HEK293 (cell line): Measurements from ENCODE around the gene ZNF830.

Experiments
- CTCF ChIA-PET: fragments of 350-600 bp; formaldehyde crosslinking; extraction: SDS; loops from one replicate; lab custom pipeline; 2021; ENCODE audit warnings: antibody characterized with exemption; lab: Yijun Ruan, JAX
- POLR2A ChIA-PET: fragments of 300-600 bp; formaldehyde crosslinking; extraction: SDS; loops from one replicate; lab custom pipeline; 2020; ENCODE audit warnings: antibody characterized with exemption, inconsistent platforms; lab: Yijun Ruan, JAX
- H3K27ac ChIP-seq: fragments of 200-500 bp; sonication (Bioruptor generic); 2 replicates; pipeline ENCODE4 v1.5.1; 2014; ENCODE audit warnings: low read depth, low read length, control low read depth, inconsistent platforms; ENCODE audit errors: extremely low read depth
- H3K36me3 ChIP-seq, 2 experiments: fragments of 200-500 bp in 1 of 2; sonication (Bioruptor generic) in 1 of 2; 1 replicate in 1 of 2; 2 replicates in 1 of 2; pipeline ENCODE4 v1.5.1; 2014 to 2017; ENCODE audit warnings: inconsistent platforms in 2 of 2, low read length in 2 of 2; ENCODE audit not compliant: control insufficient read depth in 2 of 2, insufficient read depth in 1 of 2
- H3K4me1 ChIP-seq: fragments of 200-500 bp; sonication (Bioruptor generic); 2 replicates; pipeline ENCODE4 v1.5.1; 2014; ENCODE audit warnings: mild to moderate bottlenecking, low read length, inconsistent platforms; ENCODE audit not compliant: control insufficient read depth, insufficient read depth
- H3K4me3 ChIP-seq: 2 replicates; pipeline ENCODE4 v1.5.1; 2011; ENCODE audit warnings: low read depth, mild to moderate bottlenecking, control low read depth, low read length, moderate library complexity
- H3K9me3 ChIP-seq: fragments of 200-500 bp; sonication (Bioruptor generic); 2 replicates; pipeline ENCODE4 v1.5.1; 2014; ENCODE audit warnings: low read depth, low read length, inconsistent platforms; ENCODE audit not compliant: control insufficient read depth, insufficient read depth
- EGR2 ChIP-seq: fragments of 450-650 bp; formaldehyde crosslinking; IDR thresholded peaks from 2 replicates; pipeline ENCODE4 v1.5.1; 2016; ENCODE audit warnings: low read depth, missing biosample characterization, missing genetic modification characterization
- FEZF1 ChIP-seq: fragments of 450-650 bp; formaldehyde crosslinking; IDR thresholded peaks from 2 replicates; pipeline ENCODE4 v1.5.1; 2016; ENCODE audit warnings: missing biosample characterization, missing genetic modification characterization
- SETDB1 ChIP-seq: IDR thresholded peaks from one replicate; pipeline ENCODE4 v1.6.1; 2017; ENCODE audit warnings: mild to moderate bottlenecking, low read length, moderate library complexity, mixed read lengths; ENCODE audit not compliant: insufficient read length
- SP7 ChIP-seq: fragments of 450-650 bp; formaldehyde crosslinking; IDR thresholded peaks from 2 replicates; pipeline ENCODE4 v1.5.1; 2016; ENCODE audit warnings: missing biosample characterization, missing genetic modification characterization
- ZFP41 ChIP-seq: fragments of 450-650 bp; formaldehyde crosslinking; IDR thresholded peaks from 2 replicates; pipeline ENCODE4 v1.5.1; 2016; ENCODE audit warnings: missing biosample characterization, missing genetic modification characterization, borderline replicate concordance
- ZNF211 ChIP-seq: fragments of 450-650 bp; formaldehyde crosslinking; IDR thresholded peaks from 2 replicates; pipeline ENCODE4 v1.5.1; 2016; ENCODE audit warnings: low read depth, missing biosample characterization, missing genetic modification characterization
- ZNF23 ChIP-seq: fragments of 450-650 bp; formaldehyde crosslinking; IDR thresholded peaks from 2 replicates; pipeline ENCODE4 v1.5.1; 2016; ENCODE audit warnings: missing biosample characterization, missing genetic modification characterization, borderline replicate concordance
- ZNF239 ChIP-seq: fragments of 450-650 bp; formaldehyde crosslinking; IDR thresholded peaks from 2 replicates; pipeline ENCODE4 v1.5.1; 2016; ENCODE audit warnings: missing biosample characterization, missing genetic modification characterization
- ZNF274 ChIP-seq, 2 experiments: fragments of 200-500 bp in 1 of 2; fragments of 450-650 bp in 1 of 2; sonication (Bioruptor generic) in 1 of 2; formaldehyde crosslinking in 1 of 2; IDR thresholded peaks; 2 replicates each; pipeline versions ENCODE4 v1.5.1 to v1.6.1; 2014 to 2016; ENCODE audit warnings: borderline replicate concordance in 1 of 2, inconsistent platforms in 1 of 2, low read length in 1 of 2, missing biosample characterization in 1 of 2, missing genetic modification characterization in 1 of 2
- ZNF394 ChIP-seq: fragments of 450-650 bp; formaldehyde crosslinking; IDR thresholded peaks from 2 replicates; pipeline ENCODE4 v1.5.1; 2016; ENCODE audit warnings: missing biosample characterization, missing genetic modification characterization, mild to moderate bottlenecking, moderate library complexity, borderline replicate concordance
- ZNF596 ChIP-seq: fragments of 450-650 bp; IDR thresholded peaks from 2 replicates; pipeline ENCODE4 v1.5.0; 2018; ENCODE audit warnings: missing biosample characterization, mild to moderate bottlenecking, missing genetic modification characterization, moderate library complexity
- ZNF600 ChIP-seq: fragments of 450-650 bp; formaldehyde crosslinking; IDR thresholded peaks from 2 replicates; pipeline ENCODE4 v1.5.1; 2016; ENCODE audit warnings: missing biosample characterization, missing genetic modification characterization
- ZNF843 ChIP-seq: fragments of 450-650 bp; formaldehyde crosslinking; IDR thresholded peaks from 2 replicates; pipeline ENCODE4 v1.5.1; 2016; ENCODE audit warnings: missing biosample characterization, missing genetic modification characterization
- TF ChIP-seq, protein P1 (sequence below): fragments of 450-650 bp; formaldehyde crosslinking; IDR thresholded peaks from 2 replicates; pipeline ENCODE4 v1.5.1; 2016; ENCODE audit warnings: missing biosample characterization, missing genetic modification characterization
- TF ChIP-seq, protein P2 (sequence below): fragments of 450-650 bp; formaldehyde crosslinking; IDR thresholded peaks from 2 replicates; pipeline ENCODE4 v1.5.1; 2017; ENCODE audit warnings: missing biosample characterization, missing genetic modification characterization
- TF ChIP-seq, protein P3 (sequence below): fragments of 450-650 bp; formaldehyde crosslinking; IDR thresholded peaks from 2 replicates; pipeline ENCODE4 v1.5.1; 2016; ENCODE audit warnings: missing biosample characterization, missing genetic modification characterization

ZNF830 gene

DNA sequence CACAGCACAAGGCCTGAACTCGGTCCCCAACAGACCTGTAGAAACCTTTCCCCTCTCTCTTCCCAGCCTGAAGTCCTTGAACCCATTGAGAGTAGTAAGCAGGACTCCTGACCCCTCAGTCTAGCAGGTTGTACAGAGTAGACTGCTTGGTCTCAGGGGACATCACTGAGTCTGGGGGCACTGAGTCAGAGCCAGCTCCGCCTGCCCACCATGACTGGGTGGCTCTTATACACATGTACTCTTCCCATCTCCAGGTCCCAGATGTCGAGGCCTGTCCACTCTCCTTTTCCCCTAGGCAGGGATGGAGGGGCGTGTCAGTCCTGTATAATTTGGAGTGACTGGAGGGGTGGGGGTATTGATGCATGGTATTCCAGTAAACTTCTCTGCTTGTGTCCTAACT lies 42.4 kb downstream of the ZNF830 start (continued):
- TF ChIP-seq ZNF274 (IDR thresholded peaks at IDR 0.05; ENCODE audit: low read length), result no peak
- no peak for TF ChIP-seq ZNF274 (tag by site-specific recombination; IDR thresholded peaks at IDR 0.05; ENCODE audit: borderline replicate concordance)
- TF ChIP-seq ZNF239 (tag by site-specific recombination), result no peak
- TF ChIP-seq, protein P1, sequence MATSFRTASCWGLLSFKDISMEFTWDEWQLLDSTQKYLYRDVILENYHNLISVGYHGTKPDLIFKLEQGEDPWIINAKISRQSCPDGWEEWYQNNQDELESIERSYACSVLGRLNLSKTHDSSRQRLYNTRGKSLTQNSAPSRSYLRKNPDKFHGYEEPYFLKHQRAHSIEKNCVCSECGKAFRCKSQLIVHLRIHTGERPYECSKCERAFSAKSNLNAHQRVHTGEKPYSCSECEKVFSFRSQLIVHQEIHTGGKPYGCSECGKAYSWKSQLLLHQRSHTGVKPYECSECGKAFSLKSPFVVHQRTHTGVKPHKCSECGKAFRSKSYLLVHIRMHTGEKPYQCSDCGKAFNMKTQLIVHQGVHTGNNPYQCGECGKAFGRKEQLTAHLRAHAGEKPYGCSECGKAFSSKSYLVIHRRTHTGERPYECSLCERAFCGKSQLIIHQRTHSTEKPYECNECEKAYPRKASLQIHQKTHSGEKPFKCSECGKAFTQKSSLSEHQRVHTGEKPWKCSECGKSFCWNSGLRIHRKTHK, result no peak

DNA sequence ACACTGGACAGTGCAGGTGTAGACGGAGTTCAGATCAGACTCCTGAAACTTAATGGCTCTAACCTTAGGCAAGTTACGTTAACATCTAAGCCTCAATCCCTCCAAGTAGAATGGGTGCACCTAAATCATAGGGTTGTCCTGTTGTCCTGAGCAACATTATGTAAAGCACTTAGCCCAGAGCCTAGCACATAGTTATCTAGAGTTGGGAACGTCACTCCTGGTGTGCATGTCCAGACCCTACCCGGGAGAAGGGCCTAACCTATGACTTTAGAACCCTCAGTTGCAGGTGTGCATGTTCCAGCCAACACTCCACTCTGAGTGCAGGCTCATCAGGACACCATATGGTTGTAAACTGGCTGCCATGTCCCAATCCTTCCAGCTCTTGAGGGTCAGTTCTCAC lies 45.0 kb downstream of the ZNF830 start:
- POLR2A ChIA-PET, result no interaction called here
- Histone ChIP-seq H3K36me3 (peaks cover 8 to 83% of the 10 kb centered on the region in 2 experiments), H3K27ac (no peak overlapping the region), H3K4me3 (no peak overlapping the region), H3K4me1 (no peaks in the 10 kb centered on the region), H3K9me3 (no peaks in the 10 kb centered on the region)
- CTCF ChIA-PET, result interaction anchor here (0.6 kb wide), 1 partner anchor 74 kb away, joined by 3 read pairs; no protein-coding TSS in a partner anchor
- TF ChIP-seq ZNF211 (tag by site-specific recombination), result no peak

DNA sequence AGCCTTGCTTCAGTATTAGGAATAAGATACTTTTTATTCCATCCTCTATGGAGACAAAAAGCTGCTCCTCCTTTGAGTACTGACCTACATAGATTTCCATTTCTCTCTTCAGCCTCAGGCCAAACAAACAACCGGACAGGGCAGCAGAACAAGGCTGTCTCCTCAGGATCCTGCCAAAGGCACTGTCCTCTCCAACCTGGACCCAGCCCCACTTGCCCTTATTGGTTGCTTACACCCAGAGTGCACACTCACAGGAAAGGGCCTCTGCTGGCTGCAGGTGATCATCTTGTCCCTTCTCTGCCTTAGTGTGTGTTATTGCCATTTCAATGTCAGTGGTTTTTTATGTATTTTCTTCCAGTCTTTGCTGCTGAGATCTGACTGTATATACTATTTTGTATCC lies 45.6 kb downstream of the ZNF830 start:
- TF ChIP-seq, protein P2, sequence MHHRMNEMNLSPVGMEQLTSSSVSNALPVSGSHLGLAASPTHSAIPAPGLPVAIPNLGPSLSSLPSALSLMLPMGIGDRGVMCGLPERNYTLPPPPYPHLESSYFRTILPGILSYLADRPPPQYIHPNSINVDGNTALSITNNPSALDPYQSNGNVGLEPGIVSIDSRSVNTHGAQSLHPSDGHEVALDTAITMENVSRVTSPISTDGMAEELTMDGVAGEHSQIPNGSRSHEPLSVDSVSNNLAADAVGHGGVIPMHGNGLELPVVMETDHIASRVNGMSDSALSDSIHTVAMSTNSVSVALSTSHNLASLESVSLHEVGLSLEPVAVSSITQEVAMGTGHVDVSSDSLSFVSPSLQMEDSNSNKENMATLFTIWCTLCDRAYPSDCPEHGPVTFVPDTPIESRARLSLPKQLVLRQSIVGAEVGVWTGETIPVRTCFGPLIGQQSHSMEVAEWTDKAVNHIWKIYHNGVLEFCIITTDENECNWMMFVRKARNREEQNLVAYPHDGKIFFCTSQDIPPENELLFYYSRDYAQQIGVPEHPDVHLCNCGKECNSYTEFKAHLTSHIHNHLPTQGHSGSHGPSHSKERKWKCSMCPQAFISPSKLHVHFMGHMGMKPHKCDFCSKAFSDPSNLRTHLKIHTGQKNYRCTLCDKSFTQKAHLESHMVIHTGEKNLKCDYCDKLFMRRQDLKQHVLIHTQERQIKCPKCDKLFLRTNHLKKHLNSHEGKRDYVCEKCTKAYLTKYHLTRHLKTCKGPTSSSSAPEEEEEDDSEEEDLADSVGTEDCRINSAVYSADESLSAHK (tag by site-specific recombination), result no peak
- TF ChIP-seq EGR2 (tag by site-specific recombination) (no peak), ZNF394 (tag by site-specific recombination) (no peak), ZNF23 (no peak), ZNF843 (tag by site-specific recombination) (no peak), SP7 (tag by site-specific recombination) (no peak), ZFP41 (tag by site-specific recombination) (no peak), ZNF600 (tag by site-specific recombination) (no peak), ZNF596 (tag by site-specific recombination) (no peak), FEZF1 (tag by site-specific recombination) (no peak), SETDB1 (no peak)
- TF ChIP-seq, protein P3, sequence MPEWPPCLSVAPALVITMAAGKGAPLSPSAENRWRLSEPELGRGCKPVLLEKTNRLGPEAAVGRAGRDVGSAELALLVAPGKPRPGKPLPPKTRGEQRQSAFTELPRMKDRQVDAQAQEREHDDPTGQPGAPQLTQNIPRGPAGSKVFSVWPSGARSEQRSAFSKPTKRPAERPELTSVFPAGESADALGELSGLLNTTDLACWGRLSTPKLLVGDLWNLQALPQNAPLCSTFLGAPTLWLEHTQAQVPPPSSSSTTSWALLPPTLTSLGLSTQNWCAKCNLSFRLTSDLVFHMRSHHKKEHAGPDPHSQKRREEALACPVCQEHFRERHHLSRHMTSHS (tag by site-specific recombination), result no peak
- Histone ChIP-seq H3K36me3 (peaks cover 8 to 83% of the 10 kb centered on the region in 2 experiments), H3K27ac (no peak overlapping the region), H3K9me3 (no peaks in the 10 kb centered on the region), H3K4me3 (no peak overlapping the region), H3K4me1 (0 out of 2 replicates have a peak, but pooled peaks cover 2% of the 10 kb centered on the region)
- ChIA-PET CTCF (no interaction called here), POLR2A (no interaction called here)
